ENCODE results near the gene ARFIP2.

Gene ARFIP2

GRCh38 chr11:6481924-6482275 is 769 bp upstream of the ARFIP2 start:
- no peak for DNase-seq

- DNase-seq = no peak
Measured at GRCh38 chr11:6480299-6480914, 724 bp downstream of the ARFIP2 start.

- DNase-seq = no peak
Measured at GRCh38 chr11:6476571-6476970, 4.6 kb downstream of the ARFIP2 start.

GRCh38 chr11:6475936-6476335 is 5.2 kb downstream of the ARFIP2 start:
- no peak for DNase-seq

DNA sequence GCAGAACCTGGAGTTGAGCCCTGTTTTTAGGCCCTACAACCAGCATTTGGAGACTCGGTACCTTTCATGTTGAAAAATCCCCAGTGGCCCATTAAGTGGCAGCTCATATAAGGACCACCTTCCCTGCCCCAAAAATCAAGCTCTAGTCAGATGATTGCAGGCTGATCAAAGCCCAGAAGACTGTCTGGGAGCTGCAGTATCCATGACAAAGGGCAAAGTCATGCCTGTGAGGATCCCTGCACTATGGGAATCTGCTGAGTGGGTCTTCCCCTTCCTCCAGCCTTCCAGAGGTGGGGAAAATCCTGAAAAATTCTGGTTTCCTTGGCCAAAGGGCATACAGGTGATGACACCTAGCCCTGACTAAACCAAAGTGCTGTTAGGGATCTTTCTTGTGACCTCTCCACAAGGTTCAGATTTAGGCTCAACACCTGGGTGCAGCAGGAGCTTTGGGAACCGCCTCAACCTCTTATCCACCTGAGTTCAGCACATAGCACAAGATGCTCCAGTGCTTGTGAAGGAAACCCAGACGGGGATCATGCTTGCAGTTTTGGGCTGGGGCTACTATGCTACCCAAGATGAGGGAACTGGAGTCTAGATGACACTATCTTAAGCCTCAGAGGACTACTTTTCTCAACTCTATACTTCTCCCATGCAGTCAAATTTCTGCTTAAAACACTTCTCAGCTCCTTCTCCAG is 6.2 kb downstream of the ARFIP2 start:
- DNase-seq = no peak

DNA sequence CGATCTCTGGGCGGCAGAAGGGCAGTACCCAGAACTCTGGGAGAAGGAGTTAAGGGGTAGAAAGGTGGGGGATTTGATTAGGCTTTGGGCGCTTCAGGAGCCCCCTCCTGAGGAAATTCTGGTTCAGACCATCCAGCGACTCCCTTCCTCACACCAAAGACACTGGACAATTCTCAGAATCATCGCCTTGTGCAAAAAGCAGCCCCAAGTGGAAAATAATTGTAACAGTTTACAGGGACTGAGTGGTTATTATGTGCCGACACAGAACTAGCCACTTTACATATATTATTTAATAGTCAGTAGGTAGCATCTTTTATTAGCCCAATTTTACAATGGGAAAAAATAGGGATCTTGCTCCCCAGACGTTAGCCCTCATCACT is 6.7 kb downstream of the ARFIP2 start:
- DNase-seq = no peak

- DNase-seq = peak; percentile 75
Measured at GRCh38 chr11:6473451-6474412, 7.4 kb downstream of the ARFIP2 start, which contains the start of gene TRIM3. TRIM3 (minus strand) TSS chr11:6473941; CDS start chr11:6465695, 8,246 bp downstream.

- DNase-seq = no peak
Measured at GRCh38 chr11:6472934-6473333, 8.2 kb downstream of the ARFIP2 start.

DNA sequence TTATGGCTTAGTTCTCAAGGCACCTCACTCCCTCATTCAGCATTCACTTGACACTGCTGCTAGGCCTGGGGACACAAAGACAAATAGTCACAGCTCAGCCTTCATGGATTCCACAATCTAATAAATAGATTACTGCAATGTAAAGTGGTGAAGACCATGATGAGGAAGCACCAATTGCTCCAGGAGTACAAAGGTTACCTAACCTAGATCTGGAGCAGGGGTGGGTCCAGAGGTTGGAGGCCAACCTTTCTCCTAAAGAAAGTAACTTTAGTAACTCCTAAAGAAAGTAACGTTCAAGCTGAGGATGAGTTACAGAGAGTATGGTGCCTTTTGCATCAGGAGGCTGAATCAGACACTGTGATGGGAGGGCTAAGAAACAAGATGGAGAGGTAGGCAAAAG is 11.5 kb downstream of the ARFIP2 start:
- DNase-seq = no peak

DNA sequence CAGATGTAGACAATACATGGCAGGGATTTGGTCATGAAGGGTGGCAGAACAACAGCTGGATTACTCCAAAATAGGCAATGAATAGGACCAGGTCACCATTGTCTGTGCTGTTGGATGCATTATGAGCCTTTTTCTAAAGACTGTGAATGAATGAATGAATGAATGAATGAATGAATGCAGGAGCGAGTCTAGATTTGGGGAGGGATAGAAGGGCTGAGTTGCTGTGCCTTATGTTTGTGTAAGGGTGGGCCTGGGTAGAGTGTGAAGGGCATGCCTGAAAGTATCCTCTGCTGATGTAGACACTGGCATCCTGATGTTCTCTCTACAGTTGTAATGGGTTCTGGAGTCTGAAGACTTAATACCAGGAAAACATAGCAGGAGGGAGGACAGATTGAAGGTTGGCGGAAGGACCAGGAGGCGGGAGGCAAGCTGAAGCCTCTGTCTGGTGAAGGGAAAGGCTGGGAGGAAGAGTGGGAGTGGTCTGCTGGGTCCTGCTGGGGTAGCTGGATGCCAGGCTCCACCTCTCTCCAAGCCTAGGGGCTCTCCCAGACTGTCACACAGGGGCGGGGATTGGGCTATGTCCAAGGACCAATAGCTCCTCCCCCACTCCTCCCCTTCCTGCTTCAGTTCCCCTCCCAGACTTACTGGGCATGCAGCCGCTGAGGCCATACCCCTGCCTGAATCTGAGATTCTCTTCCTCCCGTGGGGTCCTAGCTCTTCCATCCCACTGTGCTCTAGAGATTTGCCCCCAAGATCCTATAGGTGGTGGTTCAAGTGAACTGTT is 12.2 kb downstream of the ARFIP2 start:
- no peak for DNase-seq

DNA sequence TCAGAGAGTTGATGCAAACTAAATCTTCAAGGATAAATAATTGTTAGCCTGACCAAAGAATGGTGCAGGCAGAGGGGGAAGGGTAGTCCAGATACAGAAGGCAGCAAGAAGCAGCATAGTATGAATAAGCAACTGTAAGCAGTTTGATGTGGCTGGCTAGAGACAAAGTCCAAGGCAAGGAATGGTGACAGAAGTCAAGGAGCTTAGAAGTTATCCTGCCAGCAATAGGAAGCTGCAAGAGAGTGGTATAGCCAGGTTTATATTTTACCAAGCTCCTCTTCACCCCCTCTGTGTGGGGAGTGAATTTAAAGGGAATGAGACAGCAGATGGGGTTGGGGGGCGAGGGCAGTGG is 22.1 kb downstream of the ARFIP2 start:
- DNase-seq = no peak

DNA sequence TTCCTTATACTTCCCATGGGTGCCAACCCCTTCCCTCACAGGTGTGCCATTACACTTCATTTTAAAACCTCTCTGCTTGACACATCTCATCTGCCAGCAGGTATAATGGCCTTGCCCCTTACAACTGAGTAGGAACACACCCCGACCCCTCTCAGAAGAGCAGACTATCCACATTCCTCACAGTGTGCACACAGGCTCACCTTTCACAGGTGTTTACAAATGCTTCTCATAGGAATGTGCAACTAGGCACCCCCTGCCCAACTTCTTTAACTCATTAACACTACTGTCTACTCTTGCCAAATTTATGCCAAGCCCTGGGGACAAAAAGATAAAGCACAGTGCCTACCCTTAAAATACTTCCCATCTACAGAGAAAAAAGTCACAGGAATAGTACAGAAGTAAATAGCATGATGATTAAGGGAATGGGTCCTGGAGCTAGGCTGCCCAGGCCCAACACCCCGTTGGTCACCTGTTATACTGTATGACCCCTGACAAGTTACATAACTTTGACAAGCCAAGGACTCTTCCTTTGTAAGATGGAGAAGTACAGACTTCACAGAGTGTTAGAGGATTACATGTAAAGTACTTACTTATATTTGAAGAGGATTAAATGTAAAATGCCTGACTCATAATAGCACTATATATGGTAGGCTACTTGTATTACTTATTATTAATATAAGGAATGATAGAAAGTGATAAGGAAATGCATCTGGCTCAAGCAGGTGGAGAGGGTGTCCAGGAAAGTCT is 22.6 kb downstream of the ARFIP2 start:
- DNase-seq = no peak

DNA sequence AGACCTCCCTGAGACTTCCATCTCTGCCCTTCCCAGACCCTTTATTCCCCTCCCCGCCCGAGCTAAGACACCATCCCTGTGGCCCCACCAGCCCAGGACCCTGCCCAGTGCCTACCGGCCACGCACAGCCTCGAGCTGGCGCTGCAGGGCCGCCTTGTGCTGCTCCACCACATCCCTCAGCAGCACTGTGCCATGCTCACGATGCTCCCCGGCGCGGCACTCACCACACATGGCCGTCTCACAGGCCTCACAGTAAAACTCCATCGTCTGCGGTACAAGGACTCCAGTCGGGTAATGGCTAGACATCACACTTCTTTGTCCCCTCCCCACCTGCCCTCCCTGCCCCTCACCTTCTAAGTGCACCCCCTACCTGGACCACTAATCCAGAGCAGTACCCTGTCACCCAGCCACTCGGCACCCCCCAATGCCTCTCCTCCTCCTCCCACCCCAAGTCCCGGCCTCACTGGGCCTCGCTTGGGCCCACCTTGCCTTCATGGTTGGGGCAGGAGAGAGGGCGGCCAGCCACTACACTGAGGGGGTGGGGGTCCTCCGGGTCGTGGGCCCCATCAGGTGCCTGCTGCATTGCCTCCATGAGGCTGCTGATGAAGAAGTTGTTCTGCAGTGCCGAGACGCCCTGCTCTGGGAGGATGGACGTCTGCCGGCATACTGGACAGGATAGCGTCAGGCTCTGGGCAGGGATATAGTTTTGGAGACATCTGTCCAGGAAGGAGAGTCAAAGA is 23.4 kb downstream of the ARFIP2 start:
- DNase-seq = no peak

DNA sequence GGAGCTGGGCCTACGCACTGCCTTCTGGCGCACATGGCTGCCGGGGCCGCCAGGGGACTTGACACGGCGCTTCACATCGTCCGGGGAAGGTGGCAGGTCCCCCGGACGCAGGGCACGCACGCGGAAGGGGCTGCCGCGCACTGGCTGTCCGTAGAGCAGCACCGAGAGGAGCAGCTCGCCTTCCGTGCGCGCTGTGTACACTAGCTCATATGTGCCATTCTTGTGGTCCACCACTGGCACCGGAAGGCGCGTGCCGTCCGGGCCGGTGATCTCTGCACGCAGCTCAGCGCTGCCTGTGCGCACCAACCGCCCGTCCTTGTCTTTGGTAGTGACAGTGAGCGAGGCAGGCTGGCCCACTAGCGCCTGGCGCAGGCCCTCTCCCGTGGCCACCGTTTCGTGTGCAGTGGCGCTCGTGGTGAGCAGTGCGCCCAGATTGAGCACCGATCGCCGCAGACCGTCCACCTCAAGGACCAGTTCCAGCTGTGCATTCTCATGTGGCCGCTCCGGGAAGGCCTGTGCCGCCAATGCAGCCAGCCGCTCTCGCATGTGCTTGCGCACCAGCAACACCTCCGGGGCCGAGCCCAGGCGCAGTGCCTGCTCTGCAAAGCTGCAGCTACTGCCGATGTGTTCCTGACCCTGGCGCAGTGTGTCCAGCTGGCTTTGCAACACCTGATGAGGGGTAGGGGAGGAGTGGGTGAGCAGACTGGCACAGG is 24.6 kb downstream of the ARFIP2 start:
- DNase-seq = no peak

DNA sequence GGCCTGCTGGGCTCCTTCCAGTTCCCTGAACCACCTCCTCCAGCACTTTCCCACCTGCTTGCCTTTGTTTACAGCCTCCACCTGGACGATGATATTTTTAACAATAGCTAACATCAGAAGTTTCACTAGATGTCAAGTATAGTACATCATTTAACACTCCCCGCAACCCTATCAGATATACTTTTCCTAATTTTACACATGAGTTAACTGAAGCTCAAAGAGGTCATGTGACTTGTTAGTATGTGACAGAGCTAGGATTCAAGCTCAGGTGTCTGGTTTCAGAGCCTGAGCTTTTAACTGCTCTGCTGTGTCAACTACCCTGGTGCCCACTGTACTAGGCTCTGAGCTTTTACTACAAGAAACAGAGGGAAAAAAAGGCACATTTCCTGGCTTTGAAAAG is 26.1 kb downstream of the ARFIP2 start:
- no peak for DNase-seq

- no peak for DNase-seq
Measured at GRCh38 chr11:6453152-6453551, 28.0 kb downstream of the ARFIP2 start.

- no peak for DNase-seq
Measured at GRCh38 chr11:6452219-6452618, 28.9 kb downstream of the ARFIP2 start.

GRCh38 chr11:6448574-6448973 is 32.6 kb downstream of the ARFIP2 start:
- no peak for DNase-seq

DNA sequence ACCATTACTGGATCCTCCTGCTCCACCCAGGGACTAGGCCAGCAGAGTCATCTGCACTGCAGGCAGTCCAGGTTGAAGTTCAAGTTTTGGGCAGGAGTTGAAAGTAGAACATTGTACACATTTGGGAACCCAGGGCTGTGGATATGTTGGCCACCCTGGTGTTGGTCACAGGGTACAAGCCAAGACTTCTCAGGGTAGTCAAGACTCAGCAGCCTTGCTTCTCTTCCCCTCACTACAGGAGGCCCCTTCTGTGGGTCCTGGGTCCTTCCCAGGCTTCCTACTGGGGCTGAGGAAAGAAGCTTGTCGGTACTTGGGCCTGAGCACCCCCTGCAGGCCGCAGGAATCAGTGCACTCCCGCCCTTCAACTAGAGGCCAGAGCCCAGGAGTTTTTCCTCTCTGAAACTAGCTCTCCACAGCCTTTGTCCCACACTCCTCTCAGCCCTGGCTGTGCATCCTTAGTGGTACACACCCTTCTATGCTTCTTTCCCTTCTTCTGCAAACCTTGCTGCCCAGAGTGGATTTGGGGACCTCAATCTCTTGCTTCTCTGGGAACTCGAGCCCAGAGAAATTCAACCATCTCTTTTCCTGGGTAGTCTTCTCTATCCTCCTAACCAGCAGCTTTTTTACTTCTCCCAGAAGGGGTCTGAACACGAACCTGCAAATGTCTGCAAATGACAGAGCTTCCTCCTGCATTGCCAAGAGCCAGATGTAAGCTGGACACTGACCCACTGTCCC is 37.7 kb downstream of the ARFIP2 start:
- peak; percentile 75 for DNase-seq

GRCh38 chr11:6442441-6442840 is 38.7 kb downstream of the ARFIP2 start:
- no peak for DNase-seq

Data from activated CD8-positive, alpha-beta memory T cell treated with anti-CD3 and anti-CD28 coated beads, Interleukin-2, amount 50 U/mL, for 48 hours (primary cell).